GM18502 (cell line): Measurements from ENCODE around the gene SRD5A1.

Experiments
- ATAC-seq: cut with Tn5 transposase; IDR thresholded peaks from one replicate; pipeline ENCODE4 v1.9.1; 2021; ENCODE audit warnings: mild to moderate bottlenecking; ENCODE audit not compliant: unreplicated experiment, poor library complexity

SRD5A1 gene

DNA sequence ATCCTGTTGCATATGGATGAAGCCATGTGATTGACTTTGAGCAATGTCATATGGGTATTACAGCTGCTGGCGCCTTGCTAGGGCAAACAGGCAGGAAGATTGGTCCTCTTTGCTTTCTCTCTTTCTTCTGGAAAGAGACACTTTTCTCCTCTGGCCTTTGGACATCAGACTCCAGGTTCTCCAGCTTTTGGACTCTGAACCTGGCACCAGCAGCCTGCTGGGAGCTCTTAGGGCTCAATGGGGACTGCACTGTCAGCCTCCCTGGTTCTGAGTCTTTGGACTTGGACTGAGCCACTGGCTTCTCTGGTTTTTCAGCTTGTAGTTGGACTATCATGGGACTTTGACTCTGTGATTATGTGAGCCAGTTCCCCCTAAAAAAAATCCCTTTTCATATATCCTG, 45.1 kb downstream of the SRD5A1 start:
- no peak for ATAC-seq

GRCh38 chr5:6680922-6681321, 47.7 kb downstream of the SRD5A1 start:
- ATAC-seq, result no peak

DNA sequence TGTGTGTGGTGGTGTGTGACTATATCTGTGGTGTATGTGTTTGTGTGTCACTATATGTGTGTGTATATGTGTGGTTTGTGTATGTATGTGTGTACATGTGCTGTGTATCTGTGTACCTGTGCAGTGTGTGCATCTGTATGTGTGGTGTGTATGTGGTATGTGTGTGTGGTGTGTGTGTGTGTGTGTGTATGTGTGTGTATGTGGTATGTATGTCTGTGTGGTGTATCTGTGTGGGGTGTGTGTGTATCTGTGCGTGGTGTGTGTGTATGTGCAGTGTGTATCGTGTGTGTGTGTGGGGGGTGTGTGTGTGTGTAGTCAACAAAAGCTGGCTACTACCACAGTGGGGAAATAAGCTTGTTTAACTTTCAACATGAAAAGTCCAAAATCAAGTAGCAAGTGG, 48.4 kb downstream of the SRD5A1 start:
- ATAC-seq, result no peak

GRCh38 chr5:6682239-6682638, 49.0 kb downstream of the SRD5A1 start:
- ATAC-seq, result no peak

DNA sequence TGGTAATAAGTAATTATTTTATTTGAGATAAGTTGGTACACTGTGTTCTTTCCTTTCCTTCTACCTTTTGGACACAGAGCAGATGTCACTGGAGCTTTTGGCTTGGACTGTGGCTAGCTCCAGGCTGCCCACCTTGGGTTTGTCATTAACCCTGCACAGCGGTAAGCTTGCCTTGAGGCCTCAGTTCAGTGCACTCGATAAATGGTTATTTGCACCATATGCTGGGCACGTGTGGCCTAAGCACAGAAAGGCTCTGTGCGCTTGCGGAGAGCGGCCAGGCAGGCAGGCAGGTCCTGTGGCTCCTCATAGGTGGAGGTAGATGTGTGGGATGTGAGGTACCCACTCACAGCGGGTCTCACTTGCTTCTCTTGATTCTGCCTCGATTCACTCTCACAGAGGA, 50.0 kb downstream of the SRD5A1 start:
- ATAC-seq, result no peak

GRCh38 chr5:6684075-6684474, 50.8 kb downstream of the SRD5A1 start:
- ATAC-seq, result no peak

GRCh38 chr5:6686501-6686900, 53.3 kb downstream of the SRD5A1 start:
- ATAC-seq, result no peak

GRCh38 chr5:6686915-6687409, 53.7 kb downstream of the SRD5A1 start:
- ATAC-seq, result no peak

- ATAC-seq, result no peak
Observed at GRCh38 chr5:6687505-6687904, 54.3 kb downstream of the SRD5A1 start.

DNA sequence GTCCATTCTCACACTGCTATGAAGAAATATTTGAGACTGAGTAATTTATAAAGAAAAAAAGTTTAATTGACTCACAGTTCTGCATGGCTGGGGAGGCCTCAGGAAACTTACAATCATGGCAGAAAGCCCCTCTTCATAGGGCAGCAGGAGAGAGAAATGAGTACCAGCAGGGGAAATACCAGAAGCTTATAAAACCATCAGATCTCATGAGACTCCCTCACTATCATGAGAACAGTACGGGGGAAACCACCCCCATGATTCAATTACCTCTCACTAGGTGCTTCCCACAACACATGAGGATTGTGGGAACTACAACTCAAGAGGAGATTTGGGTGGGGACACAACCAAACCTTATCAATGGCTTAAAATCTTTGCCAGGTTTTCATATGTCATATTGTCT, 59.7 kb downstream of the SRD5A1 start:
- ATAC-seq, result no peak

DNA sequence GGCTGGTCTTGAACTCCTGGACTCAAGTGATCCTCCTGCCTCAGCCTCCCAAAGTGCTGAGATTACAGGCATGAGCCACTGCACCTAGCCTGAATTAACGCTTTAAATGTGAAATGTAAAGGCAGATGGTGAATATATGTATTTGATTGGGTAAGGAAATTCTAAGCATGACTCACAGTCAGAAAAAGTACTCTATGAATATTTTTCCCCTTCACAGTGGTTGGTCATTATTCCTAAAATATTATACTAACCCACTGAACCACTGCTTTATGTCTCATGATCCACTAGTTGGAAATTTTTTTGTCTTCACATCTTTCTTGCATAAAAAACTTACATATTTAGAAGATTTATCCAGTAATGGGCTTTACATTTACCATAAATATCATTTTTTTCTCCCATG, 65.5 kb downstream of the SRD5A1 start:
- ATAC-seq, result no peak

- no peak for ATAC-seq
Observed at GRCh38 chr5:6699357-6699756, 66.1 kb downstream of the SRD5A1 start.

GRCh38 chr5:6700074-6700684, 66.9 kb downstream of the SRD5A1 start:
- ATAC-seq, result no peak

- no peak for ATAC-seq
Observed at GRCh38 chr5:6700685-6701355, 67.6 kb downstream of the SRD5A1 start.

- no peak for ATAC-seq
Observed at GRCh38 chr5:6701491-6701890, 68.3 kb downstream of the SRD5A1 start.

DNA sequence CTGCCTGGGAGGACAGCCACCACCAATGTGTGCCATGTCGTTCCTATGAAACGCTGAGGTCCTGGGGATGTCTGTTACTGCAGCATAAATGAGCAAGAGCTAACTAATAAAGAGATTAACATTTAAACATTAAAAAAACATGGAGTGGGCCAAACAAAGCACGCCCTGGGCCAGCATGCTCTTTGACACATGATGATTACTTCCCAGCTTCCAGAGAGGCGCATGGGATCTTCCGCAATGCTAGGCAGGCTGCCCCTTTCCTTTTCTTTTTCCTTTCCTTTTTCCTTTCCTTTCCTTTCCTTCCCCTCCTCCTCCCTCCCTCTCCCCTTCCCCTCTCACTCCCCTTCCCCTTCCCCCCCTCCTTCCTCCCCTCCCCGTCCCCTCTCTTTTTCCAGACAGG, 69.4 kb downstream of the SRD5A1 start:
- ATAC-seq, result no peak

DNA sequence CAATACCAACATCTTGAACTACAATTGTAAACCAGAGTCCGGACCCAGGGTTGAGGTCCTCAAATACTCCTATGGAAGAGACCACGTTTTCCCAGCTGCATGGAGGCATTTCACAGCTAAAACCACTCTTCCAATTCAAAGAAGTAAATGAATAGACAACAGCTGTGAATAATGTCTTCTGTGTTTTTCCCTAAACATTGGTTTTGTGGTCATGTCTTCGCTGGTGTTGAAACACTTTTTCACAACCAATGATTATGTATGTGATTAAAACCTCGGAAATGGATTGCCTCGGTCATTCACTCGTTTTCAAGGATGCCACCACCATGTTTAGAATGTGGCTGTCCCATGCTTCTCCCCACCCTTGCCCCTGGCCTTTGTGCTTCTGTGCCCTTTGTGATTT, 70.6 kb downstream of the SRD5A1 start:
- no peak for ATAC-seq

DNA sequence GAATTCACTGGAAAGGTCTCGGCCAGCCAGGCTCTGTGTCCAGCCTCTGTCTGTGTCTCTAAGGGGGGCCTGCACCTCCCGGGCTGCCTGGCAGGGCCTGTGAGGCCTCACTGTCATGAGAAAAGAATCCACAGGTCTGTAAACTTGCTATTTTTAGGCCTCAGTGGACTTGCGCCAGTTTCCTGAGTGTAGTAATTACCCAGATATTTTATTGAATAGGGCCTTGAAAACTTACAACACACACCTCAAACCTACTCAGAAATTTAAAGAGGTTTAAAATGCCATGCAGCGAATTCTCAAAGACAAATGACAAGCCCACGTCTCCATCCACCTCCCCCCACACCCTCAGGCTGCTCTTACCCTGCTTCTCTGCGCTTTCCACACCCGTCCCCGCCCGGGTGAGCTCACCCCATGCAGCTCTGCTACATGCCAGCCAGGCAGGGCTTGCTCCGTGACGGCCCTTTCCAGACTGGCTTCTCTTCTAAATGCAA, 71.2 kb downstream of the SRD5A1 start:
- ATAC-seq, result no peak

DNA sequence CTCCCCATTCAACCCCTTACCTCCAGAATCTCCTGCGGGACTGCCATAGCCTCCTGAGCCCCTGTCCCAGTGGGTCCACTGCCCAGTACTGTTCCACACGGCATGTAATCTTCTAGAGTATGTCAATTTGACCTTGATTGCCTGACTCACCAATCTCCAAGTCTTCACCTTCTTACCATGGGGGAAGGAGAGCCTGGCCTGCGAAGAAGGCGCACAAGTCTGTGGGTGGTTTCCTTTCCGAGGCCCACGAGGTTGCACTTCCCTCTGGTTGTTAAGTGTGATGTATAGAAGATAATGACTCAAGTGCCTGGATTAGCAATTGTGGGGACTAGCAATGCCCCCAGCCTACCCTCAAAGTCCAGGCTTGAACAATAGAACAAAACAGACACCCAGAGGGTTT, 71.8 kb downstream of the SRD5A1 start:
- ATAC-seq, result peak; percentile 86

- ATAC-seq, result no peak
Observed at GRCh38 chr5:6705959-6706358, 72.7 kb downstream of the SRD5A1 start.

- ATAC-seq, result no peak
Observed at GRCh38 chr5:6707852-6708251, 74.6 kb downstream of the SRD5A1 start.

DNA sequence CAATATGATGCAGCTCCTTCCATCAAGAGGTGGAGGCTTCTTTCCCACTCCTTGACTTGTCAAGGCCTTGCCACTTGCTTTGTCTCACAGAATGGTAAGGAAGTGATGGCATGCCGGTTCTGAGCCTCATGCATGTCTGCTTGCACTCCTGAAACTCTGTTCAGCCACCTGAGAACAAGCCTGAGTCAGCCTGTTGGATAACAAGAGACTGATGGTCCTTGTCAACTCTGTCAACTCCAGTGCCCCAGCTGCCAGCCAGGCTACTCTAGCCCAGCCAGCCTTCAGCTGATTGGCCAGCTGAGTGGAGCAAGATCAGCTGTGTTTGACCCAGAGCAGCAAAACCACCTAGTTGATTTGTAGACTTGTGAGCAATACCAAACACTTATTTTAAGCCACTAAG, 75.6 kb downstream of the SRD5A1 start:
- no peak for ATAC-seq
